NB4 (cell line): ENCODE data around the gene FAM210B.

Experiments used
- MYC ChIP-seq: IDR thresholded peaks from 2 replicates; pipeline ENCODE4 v1.6.1; 2011; ENCODE audit warnings: low read depth, low read length
- POLR2A ChIP-seq: IDR thresholded peaks from 2 replicates; pipeline ENCODE4 v1.6.1; 2011; ENCODE audit warnings: mild to moderate bottlenecking; ENCODE audit not compliant: insufficient read length; ENCODE audit errors: extremely low read depth
- TF ChIP-seq, protein P1 (sequence below): IDR thresholded peaks from one replicate; pipeline ENCODE4 v1.5.1; 2012; ENCODE audit warnings: low read depth, low read length
- TF ChIP-seq, protein P2 (sequence below): IDR thresholded peaks from 2 replicates; pipeline ENCODE4 v1.6.1; 2011; ENCODE audit warnings: low read depth, low read length

DNA sequence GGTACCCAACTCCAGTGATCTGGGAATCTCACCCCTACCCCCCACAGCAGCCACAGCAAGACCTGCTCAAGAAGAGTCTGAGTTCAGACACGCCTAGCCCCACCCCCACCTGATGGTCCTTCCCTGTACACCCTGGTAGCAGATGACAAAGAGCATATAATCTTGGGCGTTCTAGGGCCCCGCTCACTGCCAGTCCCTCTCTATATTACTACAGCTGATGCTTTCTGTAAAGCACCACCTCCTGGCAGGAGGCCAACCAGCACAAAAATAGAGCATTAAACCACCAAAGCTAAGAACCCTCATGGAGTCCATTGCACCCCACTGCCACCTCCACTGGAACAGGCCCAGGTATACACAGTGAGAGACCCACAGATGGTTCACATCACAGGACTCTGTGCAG is 42.3 kb upstream of the FAM210B start:
- TF ChIP-seq, protein P1, sequence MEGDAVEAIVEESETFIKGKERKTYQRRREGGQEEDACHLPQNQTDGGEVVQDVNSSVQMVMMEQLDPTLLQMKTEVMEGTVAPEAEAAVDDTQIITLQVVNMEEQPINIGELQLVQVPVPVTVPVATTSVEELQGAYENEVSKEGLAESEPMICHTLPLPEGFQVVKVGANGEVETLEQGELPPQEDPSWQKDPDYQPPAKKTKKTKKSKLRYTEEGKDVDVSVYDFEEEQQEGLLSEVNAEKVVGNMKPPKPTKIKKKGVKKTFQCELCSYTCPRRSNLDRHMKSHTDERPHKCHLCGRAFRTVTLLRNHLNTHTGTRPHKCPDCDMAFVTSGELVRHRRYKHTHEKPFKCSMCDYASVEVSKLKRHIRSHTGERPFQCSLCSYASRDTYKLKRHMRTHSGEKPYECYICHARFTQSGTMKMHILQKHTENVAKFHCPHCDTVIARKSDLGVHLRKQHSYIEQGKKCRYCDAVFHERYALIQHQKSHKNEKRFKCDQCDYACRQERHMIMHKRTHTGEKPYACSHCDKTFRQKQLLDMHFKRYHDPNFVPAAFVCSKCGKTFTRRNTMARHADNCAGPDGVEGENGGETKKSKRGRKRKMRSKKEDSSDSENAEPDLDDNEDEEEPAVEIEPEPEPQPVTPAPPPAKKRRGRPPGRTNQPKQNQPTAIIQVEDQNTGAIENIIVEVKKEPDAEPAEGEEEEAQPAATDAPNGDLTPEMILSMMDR, result no peak
- TF ChIP-seq POLR2A (no peak), MYC (no peak)
- TF ChIP-seq, protein P2, sequence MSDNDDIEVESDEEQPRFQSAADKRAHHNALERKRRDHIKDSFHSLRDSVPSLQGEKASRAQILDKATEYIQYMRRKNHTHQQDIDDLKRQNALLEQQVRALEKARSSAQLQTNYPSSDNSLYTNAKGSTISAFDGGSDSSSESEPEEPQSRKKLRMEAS, result no peak
